ENCODE measurements around the gene CNOT8. TPM values are rescaled to one million over a fixed set of nuclear protein-coding genes. Genes with fewer than 3 reads are reported as not detected.

The CNOT8 gene
- total and polyA plus RNA-seq, 7 experiments from 2014 or later: 79.8 to 198 (median 104) TPM

Small RNA genes lying within 50 kb of the gene (microRNA-seq; reads per million reads assigned to microRNA genes)
- not detected for gene MIR378H (ENCODE audit: borderline microRNAs expressed)

Other genes with a start within 250 kb of the CNOT8 start
- gene LARP1, start 103.2 kb upstream of the CNOT8 start, total RNA-seq: 100 to 1,000 TPM; 127 to 217 (median 176) TPM
- 10 to 100 TPM; 12.2 to 28.0 TPM for gene LARP1, start 103.2 kb upstream of the CNOT8 start, polyA plus RNA-seq
- gene FAXDC2, start 8.0 kb upstream of the CNOT8 start, total RNA-seq: 1 to 10 TPM in 1 of 5 experiments, under 1 TPM in 1, not detected in 3; 0.49 to 1.9 TPM
- gene FAXDC2, start 8.0 kb upstream of the CNOT8 start, polyA plus RNA-seq: under 1 TPM; 0.30 to 0.32 TPM
- 10 to 100 TPM; 10.2 to 21.4 (median 17.3) TPM for gene GEMIN5, start 79.6 kb downstream of the CNOT8 start, total RNA-seq
- gene GEMIN5, start 79.6 kb downstream of the CNOT8 start, polyA plus RNA-seq: 10 to 100 TPM in 1 of 2 donors, 1 to 10 TPM in 1; 8.6 to 21.2 TPM
- 10 to 100 TPM; 18.4 to 62.0 (median 24.9) TPM for gene MRPL22, start 82.4 kb downstream of the CNOT8 start, total RNA-seq
- 10 to 100 TPM; 89.2 to 97.6 TPM for gene MRPL22, start 82.4 kb downstream of the CNOT8 start, polyA plus RNA-seq
- under 1 TPM in 1 of 5 experiments, not detected in 4; 0.10 TPM for gene KIF4B, start 155.1 kb downstream of the CNOT8 start, total RNA-seq
- gene KIF4B, start 155.1 kb downstream of the CNOT8 start, polyA plus RNA-seq: not detected